NCI-H1417 (cell line): Measurements from ENCODE around the gene CAND1.

Source experiments
- DNase-seq, 3 experiments: peaks; one replicate each; lab custom pipeline; 2025; lab: John Stamatoyannopoulos, UW

Gene CAND1

DNA sequence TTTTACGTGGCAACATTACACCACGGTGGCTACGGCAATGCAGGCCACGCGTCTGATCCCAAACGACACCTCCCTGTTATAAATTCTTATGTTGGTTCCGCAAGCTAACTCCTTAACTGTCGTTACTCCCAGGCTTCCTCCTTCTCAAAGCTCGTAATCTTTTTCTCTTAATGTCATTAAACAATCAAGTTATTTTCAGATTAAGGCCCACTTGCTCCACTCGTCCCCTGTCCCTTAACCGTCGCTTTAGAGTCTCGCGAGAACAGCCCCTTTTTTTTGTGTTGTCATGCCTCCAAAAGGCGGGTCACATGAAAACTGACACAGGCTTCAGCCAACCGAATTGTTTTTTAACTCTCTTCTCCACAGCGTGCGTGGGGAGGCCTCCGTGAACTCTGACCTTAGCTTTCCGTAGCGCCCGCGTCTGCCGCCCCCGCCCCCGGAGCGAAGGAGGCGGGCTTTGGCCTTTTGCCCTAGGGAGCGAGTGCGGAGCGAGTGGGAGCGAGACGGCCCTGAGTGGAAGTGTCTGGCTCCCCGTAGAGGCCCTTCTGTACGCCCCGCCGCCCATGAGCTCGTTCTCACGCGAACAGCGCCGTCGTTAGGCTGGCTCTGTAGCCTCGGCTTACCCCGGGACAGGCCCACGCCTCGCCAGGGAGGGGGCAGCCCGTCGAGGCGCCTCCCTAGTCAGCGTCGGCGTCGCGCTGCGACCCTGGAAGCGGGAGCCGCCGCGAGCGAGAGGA lies at the start of gene CAND1:
Gene CAND1, plus strand, starts transcription at position 463 of the 737 bp plus-strand sequence. CDS start 360 bp downstream, outside the sequence.
- DNase-seq, result peak; percentile 99 to 100 (median 100)

DNA sequence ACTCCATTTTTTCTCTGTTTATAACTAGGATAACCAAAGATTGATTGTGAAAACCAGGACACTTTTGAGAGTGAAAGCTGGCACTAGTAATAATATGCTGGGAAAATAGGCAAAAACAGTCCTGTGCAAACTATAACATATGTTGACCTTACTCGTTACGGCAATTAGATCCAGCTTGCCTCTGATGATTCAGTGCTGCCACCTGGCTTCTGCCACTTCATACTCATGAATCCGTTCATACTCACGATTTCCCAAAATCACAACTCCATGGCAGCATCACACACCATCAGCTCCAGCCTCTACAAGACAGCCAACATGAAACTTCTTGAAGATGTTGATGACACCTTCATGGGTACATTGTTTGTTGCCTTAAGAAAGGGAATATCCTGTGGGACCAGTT lies 49.1 kb upstream of the CAND1 start:
- peak in 2 of 3 experiments; percentile 18 to 56 for DNase-seq

DNA sequence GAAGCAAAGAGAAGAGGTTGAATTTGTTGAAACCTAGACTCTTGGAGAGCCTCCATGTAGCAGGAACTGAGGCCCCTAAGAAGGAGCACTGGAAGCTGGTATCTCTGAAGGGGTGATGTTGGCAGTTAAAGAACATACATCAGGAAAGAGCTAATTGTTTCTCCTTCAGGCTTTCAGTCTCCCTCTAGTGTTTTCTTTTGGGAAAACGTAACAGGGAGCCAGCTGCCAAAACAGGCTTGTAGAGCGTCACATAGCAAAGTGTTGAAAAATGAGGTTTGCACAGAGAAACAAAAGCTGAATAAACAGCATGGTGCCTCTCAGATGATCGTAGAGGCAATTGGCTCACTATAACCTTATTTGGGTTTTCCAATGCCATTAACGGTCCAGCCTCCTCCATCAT lies 46.9 kb upstream of the CAND1 start:
- DNase-seq, result peak in 2 of 3 experiments; percentile 13 to 66

DNA sequence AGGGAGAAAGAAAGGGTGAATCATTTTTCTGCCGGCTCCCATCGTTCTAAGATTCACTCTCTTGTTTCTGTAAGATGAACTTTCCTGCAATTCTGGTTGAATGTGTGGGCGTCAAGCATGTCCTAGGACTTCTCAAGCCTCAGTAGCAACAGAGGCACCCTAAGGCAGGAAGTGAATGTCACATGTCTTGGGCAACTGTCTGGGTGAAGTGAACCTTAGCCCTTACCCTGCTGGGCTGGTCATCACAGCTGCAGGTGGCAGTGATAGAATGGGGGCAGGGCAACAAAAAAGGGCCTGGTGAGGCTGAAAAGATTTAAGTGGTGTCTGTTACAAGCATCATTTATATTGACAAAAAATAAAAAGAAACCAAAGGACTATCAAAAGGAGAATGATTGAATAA lies 45.9 kb upstream of the CAND1 start:
- DNase-seq, result peak in 1 of 3 experiments; percentile 59

DNA sequence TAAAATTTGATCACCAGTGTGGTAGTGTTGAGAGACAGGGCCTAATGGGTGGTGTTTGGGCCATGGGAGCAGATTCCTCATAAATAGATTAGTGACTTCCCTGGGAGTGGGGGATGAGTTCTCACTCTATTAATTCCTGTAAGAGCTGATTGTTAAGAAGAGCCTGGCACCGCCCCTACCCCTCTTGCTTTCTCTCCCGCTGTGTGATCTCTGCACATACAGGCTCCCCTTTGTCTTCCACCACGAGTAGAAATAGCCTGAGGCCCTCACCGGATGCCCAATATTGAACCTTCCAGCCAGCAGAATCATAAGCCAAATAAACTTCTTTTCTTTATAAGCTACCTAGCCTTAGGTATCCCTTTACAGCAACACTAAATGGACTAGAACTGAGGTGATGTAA lies 31.9 kb upstream of the CAND1 start:
- peak in 2 of 3 experiments; percentile 83 to 96 for DNase-seq

DNA sequence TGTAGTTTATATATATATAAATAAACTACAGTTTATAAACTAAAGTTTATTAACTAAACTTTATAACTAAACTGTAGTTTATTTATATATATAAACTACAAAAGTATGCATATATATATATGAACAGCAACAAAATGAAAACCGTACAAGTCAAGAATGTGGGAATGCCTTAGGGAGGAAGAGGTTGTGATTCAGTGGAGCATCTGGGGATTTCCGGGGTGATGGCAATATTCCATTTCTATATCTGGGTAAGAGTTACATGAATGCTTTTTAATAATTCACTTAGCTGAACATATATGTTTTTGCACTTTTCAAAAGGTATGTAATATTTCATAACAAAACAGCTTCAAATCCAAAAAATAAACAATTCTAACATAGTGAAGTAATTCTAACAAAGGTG lies 30.1 kb upstream of the CAND1 start:
- no peak for DNase-seq

DNA sequence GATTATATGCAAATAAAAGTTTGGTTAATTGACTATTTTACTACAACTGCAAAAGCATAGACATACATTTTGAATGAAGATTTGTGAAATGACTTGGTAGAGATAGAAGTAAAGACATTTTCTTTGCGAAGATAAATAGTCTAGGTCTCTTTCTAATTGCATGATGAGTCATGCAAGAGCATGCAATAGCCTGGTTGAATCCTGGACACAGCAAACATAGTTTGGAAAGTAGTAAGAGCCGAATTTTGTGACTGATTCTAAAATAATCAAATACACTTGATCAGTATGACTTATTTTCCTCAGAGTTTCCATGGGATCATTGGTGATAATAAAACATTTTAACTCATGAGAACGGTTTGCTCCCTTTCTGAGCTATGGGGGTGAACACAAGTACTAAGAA lies 27.7 kb upstream of the CAND1 start:
- no peak for DNase-seq

DNA sequence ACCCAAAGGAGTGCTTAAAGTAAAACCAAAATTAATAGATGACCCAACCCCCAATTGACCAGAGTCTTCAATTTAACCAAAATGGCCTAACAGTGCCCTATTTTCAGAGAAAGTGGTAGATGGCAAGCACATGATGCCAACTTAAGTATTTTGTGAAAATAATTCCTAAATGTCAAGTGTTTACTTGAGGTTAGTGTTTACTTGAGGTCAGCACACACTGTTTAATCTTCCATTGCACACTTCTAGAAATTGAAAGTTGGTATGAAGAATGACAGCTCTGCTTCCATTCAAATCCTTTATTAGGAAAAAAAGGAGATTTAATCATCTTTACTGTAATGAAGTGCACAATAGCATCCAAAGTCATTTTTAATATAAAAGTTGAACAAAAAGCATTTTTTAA lies 25.9 kb upstream of the CAND1 start:
- no peak for DNase-seq

DNA sequence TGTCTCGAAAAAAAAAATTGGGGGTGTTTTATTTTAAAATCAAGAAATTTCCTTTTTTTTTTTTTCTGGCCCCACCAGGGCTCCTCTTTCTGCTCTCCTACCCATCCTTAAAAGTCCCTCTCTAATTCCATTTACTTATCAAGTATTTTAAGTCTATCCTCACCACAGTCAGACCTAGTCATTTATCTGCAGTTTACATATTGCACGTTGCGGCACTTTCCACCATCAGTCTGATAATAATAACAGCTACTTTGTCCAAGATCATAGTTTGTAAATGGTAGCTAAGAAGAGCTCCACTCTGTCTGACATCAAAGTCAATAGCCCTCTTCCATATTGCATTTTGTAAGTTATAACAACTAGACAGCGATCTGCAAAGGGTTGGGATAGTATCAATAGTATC lies 23.6 kb upstream of the CAND1 start:
- DNase-seq, result no peak

DNA sequence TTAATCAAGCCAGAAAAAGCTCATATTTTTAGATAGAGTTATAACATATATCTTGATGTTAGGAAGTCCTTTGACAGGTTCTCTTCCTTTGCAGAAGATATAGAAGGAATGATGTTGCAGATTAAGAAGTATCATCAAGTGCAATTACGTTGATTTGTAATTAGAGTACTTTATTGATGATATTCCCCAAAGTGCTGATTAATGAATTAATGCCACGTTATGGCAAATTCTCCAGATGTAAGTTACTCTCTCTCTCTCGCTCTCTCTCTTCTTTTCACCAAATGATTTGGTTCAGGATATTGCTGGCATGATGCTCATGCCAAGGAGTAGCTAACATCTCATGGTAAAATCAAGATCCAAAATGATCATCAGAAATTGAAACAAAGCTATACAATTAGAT lies 18.1 kb upstream of the CAND1 start:
- no peak for DNase-seq

DNA sequence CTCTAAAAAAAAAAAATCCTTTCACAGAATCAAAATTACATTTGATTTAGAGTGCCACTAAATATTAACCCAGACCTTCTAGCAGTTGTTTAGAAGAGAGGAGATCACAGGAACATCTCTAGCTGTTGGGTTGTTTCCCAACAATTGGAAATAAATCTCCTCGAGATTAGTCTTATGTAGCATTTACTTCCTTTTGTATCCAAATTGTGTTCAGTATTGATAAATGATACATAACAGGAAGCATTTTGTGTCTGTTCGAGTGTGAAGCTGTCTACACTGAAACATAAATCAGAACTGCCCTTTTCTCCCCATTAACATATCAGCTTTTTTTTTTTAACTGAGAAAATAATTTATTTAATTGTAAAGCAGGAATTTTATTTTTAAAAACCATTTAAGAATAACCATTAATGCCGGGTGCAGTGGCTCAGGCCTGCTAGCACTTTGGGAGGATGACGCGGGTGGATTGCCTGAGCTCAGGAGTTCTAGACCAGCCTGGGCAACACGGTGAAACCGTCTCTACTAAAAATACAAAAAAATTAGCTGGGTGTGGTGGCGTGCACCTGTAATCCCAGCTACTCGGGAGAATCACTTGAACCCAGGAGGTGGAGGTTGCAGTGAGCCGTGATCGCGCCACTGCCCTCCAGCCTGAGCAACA lies 14.7 kb upstream of the CAND1 start:
- no peak for DNase-seq

DNA sequence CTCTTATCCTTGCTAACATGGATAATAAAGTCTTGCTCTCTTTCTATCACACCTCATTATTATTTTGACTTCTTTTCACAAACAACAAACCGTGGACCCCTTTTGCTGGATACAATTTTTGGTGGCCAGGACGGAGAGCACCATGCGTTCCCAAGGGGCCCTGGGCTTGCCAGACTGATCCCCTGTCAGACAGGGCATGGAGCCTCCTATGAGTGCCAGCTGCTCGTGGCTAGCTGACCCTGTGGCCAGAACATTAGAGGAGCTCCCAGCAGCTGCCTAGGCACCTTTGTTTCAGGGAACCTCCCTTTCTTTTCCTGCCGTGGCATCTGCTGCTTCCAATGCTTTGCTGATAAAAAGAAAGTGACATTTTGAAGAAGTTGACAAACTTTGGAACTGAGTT lies 12.5 kb upstream of the CAND1 start:
- DNase-seq, result no peak

DNA sequence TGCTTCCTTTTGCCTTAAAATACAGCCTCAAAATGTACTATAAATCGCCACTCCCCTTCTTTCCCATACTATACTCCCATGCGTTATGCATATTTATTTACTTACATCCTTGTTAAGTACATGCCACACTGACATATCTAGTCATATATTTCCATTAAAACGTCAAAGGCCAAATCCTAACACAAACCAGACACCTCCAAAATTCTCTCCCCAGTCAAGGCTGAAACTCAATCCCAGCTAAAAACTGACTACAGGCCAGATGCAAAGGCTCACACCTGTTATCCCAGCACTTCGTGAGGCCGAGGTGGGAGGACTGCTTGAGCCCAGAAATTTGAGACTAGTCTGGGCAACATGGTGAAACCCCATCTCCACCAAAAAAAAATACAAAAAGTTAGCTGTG lies 5.7 kb upstream of the CAND1 start:
- DNase-seq, result no peak

DNA sequence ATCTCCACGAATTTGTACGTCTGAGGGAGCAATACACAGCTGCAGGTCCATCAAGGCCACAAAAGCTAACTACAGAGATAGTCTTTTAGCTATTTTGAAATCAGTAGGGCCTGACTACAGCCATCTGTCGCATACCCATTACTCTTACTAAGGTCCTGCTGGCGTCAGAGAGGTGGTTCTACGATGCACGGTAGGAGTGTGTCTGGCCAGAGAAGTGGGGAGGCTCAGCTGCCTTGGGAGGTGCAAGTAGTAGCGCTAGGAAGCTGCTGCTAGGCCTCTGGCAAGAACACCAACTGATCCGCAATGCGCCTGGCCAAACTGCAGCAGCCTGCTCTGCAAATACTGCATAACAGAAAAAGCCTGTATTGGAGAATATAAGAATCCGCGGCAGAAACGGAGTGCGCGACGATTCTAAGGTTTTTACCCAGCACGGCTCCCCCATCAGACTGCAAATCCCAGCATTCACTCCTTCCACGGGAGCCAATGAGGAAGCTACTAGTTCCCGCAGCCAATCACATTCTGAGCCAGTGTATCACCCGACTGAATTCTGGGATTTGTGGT lies 743 bp upstream of the CAND1 start:
- DNase-seq, result peak; percentile 99 to 100 (median 99)

DNA sequence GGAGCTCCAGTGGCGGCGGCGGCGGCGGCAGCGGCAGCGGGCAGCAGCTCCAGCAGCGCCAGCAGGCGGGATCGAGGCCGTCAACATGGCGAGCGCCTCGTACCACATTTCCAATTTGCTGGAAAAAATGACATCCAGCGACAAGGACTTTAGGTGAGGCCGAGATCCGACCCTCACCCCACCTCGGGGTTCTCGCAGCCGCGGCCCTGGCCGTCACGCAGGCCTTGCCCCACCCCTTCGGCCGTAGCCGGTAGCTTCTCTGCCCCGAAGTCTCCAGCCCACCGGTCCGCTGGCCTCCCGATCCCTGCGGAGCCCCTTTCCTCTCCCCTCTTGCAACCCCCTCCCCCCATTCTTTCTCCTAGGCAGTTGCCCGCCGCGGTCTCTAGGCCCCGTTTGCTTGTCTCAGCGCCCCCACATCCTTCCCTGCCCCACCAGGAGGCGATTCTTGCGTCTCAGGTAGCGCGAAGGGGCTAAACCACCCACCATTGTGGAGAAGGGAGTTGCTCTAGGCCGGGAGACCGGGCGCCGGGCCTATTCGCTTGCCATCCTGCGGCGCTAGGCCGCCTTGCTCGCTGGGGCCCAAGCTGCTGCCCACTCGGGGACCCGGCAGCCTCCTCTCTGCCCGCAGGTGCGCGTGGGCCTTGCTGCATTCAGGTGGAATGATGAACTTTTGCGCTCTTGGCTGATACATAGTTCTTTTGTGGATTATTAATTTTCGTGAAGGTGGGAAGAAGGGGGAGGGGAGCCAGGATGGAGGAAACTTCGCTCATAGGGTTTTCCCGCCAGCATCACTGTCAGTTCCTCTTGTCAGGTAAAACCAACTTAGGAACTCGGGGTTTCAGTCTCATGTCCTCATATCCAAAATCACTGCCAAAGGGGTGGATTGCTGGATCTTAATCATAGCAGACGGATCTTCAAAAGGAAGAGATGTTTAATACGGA lies 745 bp downstream of the CAND1 start:
- peak; percentile 60 to 92 (median 92) for DNase-seq

DNA sequence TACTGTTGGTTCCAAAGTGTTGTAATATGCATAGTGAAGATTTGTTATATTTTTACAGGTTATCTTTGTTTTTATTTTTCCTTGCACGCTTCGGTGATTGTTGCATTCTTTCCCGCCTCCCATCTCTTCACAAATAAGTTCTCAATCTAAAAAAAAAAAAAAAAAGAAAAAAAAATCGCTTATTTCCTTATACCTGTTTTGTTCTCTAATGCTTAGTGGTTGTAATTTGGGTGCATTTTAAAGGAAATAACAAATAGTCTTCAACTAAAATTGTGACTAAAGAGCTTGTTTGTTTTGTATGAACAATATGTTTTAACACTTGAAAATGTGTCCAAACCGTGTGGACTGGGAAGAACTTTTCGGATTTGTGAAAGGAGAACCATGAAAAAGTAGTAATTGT lies 1.5 kb downstream of the CAND1 start:
- peak in 1 of 3 experiments; percentile 58 for DNase-seq

DNA sequence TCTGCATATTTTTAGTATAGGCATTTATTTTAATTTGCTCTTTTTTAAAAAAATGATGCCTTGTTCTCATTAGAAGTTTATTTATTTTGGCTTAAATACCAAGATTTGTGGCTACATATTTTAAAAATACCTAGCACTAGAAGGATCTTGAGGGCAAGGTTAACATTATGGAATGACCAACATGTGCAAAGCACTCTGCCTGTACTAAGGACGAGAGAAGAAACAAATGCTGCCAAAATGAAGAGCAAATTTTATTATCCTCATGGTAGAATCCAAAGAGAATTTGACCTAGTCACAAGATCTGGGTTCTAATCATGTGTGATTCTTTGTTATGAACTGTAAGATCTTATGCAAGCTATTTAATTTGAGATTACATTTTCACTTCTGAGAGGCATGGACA lies 2.8 kb downstream of the CAND1 start:
- no peak for DNase-seq

DNA sequence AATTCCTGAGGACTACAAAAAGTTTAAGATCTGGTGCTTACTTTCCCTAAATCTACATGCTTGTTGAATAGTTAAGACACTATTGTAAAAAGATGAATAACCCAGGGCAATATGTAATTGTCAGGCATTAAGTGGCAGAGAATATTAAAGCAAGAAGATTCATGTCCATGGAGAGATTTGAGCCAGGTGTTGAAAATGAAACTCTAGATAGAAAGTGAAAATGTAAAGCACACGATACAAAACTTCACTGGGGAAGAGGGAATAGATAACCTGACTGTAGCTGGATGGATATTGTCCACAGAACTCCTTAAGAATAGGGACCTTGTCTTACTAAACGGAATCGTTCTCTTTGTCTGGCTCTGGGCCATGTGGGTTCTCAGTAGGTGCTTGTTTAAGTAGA lies 5.0 kb downstream of the CAND1 start:
- DNase-seq, result no peak

DNA sequence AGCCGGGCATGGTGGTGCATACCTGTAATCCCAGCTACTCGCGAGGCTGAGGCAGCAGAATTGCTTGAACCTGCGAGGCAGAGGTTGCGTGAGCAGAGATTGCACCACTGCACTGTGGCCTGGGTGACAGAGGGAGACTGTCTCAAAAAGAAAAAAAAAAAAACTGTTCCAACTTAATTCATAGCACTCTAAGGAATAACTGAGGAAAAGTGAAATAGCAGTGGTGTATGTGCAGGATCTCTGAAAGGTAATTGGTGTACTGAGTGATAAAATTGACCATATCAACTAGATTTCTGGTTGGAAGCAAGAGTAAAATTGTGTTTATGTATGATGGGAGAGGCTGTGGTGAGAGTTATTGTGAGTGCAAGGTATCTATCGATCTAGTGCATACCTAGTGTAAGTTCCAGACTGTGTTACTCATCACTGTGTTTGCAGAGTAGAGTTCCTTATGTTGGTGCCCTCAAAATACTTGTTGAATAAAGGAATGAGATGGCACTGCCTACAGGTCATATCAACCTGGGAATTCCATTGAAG lies 6.3 kb downstream of the CAND1 start:
- no peak for DNase-seq

DNA sequence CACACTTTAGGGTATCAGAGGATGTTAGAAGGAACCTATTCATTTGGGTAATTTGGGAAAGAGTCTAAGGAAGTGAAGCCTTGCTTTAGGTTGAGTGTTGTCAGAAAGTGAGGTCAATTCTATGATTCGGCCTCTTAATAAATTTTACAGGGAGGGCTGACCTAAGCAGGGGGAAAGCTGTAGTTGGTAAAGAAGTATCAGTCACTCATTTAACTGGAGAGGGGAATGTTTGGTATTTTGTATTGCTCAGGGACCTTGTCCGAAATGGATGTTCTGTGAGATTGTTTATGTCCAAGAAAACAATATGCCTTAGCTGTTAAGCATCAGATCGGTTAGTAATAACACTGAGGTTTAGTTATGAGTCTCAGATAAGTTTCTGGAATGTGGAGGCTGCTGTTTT lies 7.3 kb downstream of the CAND1 start:
- no peak for DNase-seq

DNA sequence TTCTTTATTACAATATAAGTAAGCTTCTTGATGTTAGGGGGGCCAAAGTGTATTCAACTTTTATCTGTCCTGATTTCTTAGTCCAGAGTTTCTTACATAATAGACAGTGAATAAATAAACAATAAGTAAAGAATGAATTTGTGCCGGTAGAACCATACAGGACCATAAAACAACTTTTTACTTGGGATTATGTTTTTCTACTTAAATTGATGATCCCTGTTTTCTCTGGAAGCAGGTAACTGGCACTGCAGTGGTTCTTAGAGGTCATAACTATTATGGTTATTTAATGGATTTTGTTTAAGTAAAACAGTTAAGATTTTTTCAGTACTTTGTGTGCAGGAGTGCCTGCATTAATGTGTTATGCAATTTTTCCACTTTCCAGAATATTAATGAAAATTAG lies 10.5 kb downstream of the CAND1 start:
- DNase-seq, result no peak

DNA sequence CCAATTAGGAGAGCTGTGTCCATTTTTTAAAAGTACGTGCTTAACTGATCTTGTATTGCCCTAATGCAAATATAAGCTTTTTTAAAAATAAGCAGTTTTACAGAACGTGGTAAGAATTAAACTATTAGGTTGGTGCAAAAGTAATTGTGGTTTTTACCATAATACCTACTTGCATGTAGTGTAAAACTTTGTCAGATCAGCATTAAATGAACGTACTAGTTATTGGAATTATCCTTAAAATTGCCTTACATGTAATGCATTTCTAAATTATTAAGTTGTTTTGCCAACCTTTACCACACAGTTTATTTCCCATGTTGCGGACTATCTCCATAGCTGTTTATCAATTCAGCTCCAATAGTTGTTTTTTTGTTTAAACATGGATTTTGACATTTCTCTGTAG lies 10.9 kb downstream of the CAND1 start:
- DNase-seq, result no peak
